ENCODE measurements around the gene OSR1. TPM values are rescaled to one million over a fixed set of nuclear protein-coding genes. Genes with fewer than 3 reads are reported as not detected.

OSR1 gene
- total and polyA plus RNA-seq, 10 of the 15 experiments (the other 5 are each of a cell fraction or from before 2014, with no cell fraction given), result not detected

DNA sequence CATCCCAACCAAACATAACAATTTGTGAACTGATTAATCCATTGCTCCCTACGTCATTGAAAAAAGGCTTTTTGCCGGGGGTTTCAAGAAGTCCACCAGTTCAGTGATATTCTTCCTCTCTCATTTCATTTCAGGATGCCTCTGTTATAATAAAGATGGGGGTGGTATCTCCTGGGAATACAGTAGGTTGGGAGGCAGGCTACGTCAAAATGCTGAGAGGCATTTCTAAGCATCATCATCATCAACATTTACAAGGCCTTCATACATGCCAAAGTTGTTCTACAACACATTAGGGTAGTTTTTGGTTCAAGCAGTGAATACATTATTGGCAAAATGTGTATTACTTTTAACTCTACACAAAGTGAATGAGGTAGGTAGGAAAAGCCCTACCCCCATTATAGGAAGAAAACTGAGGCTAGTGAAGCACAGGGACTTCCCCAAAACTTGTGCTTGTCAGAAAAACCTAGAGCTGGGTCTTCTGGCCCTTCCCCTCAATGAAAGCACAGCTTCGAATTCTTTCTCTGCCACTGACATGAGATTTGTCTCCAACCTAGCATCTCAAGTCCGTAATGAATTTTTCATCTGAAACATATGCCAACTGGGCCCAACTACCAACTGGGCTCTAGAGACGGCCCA, 11.3 kb downstream of the OSR1 start:
- peaks cover 1 to 6% of the 10 kb centered on the region in 2 experiments; a peak in 2 of 4 replicates for H3K27me3 ChIP-seq (replicated peaks in 1 of 2; ENCODE audit: control insufficient read depth in 2 of 2, insufficient read depth in 2 of 2, low read length in 1 of 2)
- FAIRE-seq (no peak), DNase-seq (ENCODE audit: low read depth, low spot score) (no peak), ATAC-seq (peak; percentile 25)
- H3K4me1 ChIP-seq (ENCODE audit: control insufficient read depth, insufficient read depth, low read length), result peaks cover 6% of the 10 kb centered on the region
- SMC1A ChIA-PET (ENCODE audit: uncharacterized antibody, unreplicated experiment), result interaction anchor here (0.8 to 1.8 kb wide), 2 partner anchors 8 to 22 kb away, joined by 4 to 7 read pairs; no protein-coding TSS in a partner anchor
- peak overlapping the region; percentile 91 for H3K27ac ChIP-seq (ENCODE audit: control insufficient read depth, insufficient read depth)
- H3K9ac ChIP-seq (ENCODE audit: control insufficient read depth, insufficient read depth, low read length), result peak overlapping the region; percentile 99
- 24% methylated on average over 6 of the region's 6 CpGs for WGBS (ENCODE audit: insufficient coverage, insufficient replicate concordance, low lambda C conversion rate, missing lambda C conversion rate)
- peak overlapping the region; percentile 96 for H3K4me2 ChIP-seq (ENCODE audit: control insufficient read depth, insufficient read depth)
- CTCF ChIA-PET, result interaction anchor here (0.6 kb wide), 1 partner anchor 54 kb away, joined by 3 read pairs; no protein-coding TSS in a partner anchor
- intact Hi-C loops (cut with micrococcal nuclease; ENCODE audit: unreplicated experiment), result loop anchor here (10.0 kb wide), 1 partner anchor 802 kb away; no protein-coding TSS in a partner anchor
- no peaks in the 10 kb centered on the region; a peak in 1 of 4 replicates for H3K36me3 ChIP-seq (ENCODE audit: control insufficient read depth in 2 of 2, insufficient read depth in 2 of 2, low read length in 1 of 2)
- H3K9me3 ChIP-seq (replicated peaks; ENCODE audit: control insufficient read depth, insufficient read depth, low read length), result no peaks in the 10 kb centered on the region
- no peak for TF ChIP-seq KAT2A (conservative IDR thresholded peaks at IDR 0.05; ENCODE audit: control insufficient read depth, low read depth, low read length)
- TF ChIP-seq GABPA (IDR thresholded peaks at IDR 0.05; ENCODE audit: low read depth), result no peak
- TF ChIP-seq, protein P1, sequence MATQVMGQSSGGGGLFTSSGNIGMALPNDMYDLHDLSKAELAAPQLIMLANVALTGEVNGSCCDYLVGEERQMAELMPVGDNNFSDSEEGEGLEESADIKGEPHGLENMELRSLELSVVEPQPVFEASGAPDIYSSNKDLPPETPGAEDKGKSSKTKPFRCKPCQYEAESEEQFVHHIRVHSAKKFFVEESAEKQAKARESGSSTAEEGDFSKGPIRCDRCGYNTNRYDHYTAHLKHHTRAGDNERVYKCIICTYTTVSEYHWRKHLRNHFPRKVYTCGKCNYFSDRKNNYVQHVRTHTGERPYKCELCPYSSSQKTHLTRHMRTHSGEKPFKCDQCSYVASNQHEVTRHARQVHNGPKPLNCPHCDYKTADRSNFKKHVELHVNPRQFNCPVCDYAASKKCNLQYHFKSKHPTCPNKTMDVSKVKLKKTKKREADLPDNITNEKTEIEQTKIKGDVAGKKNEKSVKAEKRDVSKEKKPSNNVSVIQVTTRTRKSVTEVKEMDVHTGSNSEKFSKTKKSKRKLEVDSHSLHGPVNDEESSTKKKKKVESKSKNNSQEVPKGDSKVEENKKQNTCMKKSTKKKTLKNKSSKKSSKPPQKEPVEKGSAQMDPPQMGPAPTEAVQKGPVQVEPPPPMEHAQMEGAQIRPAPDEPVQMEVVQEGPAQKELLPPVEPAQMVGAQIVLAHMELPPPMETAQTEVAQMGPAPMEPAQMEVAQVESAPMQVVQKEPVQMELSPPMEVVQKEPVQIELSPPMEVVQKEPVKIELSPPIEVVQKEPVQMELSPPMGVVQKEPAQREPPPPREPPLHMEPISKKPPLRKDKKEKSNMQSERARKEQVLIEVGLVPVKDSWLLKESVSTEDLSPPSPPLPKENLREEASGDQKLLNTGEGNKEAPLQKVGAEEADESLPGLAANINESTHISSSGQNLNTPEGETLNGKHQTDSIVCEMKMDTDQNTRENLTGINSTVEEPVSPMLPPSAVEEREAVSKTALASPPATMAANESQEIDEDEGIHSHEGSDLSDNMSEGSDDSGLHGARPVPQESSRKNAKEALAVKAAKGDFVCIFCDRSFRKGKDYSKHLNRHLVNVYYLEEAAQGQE (IDR thresholded peaks at IDR 0.05; ENCODE audit: low read depth, low read length), result no peak
- TF ChIP-seq SPI1 (IDR thresholded peaks at IDR 0.05; ENCODE audit: borderline replicate concordance, insufficient read depth, low read depth, low read length), result peak; percentile 12; the same call in 1 of the 2 replicates
- TF ChIP-seq CTCF (IDR thresholded peaks at IDR 0.05 in 2 of 3, conservative IDR thresholded peaks at IDR 0.05 in 1 of 3; ENCODE audit: control insufficient read depth in 2 of 3, extremely low read depth in 1 of 3, insufficient read depth in 1 of 3, low read depth in 3 of 3, low read length in 3 of 3), result no peak
- TF ChIP-seq CHD4 (IDR thresholded peaks at IDR 0.05), result no peak
- TF ChIP-seq, protein P2, sequence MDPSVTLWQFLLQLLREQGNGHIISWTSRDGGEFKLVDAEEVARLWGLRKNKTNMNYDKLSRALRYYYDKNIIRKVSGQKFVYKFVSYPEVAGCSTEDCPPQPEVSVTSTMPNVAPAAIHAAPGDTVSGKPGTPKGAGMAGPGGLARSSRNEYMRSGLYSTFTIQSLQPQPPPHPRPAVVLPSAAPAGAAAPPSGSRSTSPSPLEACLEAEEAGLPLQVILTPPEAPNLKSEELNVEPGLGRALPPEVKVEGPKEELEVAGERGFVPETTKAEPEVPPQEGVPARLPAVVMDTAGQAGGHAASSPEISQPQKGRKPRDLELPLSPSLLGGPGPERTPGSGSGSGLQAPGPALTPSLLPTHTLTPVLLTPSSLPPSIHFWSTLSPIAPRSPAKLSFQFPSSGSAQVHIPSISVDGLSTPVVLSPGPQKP (IDR thresholded peaks at IDR 0.05; ENCODE audit: low read depth, low read length), result no peak
- TF ChIP-seq, protein P3, sequence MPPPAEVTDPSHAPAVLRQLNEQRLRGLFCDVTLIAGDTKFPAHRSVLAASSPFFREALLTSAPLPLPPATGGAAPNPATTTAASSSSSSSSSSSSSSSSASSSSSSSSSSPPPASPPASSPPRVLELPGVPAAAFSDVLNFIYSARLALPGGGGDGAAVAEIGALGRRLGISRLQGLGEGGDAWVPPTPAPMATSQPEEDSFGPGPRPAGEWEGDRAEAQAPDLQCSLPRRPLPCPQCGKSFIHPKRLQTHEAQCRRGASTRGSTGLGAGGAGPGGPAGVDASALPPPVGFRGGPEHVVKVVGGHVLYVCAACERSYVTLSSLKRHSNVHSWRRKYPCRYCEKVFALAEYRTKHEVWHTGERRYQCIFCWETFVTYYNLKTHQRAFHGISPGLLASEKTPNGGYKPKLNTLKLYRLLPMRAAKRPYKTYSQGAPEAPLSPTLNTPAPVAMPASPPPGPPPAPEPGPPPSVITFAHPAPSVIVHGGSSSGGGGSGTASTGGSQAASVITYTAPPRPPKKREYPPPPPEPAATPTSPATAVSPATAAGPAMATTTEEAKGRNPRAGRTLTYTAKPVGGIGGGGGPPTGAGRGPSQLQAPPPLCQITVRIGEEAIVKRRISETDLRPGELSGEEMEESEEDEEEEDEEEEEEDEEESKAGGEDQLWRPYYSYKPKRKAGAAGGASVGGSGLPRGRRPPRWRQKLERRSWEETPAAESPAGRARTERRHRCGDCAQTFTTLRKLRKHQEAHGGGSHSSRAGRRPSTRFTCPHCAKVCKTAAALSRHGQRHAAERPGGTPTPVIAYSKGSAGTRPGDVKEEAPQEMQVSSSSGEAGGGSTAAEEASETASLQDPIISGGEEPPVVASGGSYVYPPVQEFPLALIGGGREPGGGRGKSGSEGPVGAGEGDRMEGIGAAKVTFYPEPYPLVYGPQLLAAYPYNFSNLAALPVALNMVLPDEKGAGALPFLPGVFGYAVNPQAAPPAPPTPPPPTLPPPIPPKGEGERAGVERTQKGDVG (CRISPR knock-in tag; IDR thresholded peaks at IDR 0.05), result no peak
- TF ChIP-seq FOS (IDR thresholded peaks at IDR 0.05; ENCODE audit: borderline replicate concordance, extremely low read depth, insufficient read length), result no peak
- TF ChIP-seq MTA3 (IDR thresholded peaks at IDR 0.05; ENCODE audit: borderline replicate concordance, low read length), result 0 out of 2 replicates have a peak, but pooled peaks have one; percentile 50
- TF ChIP-seq EP300 (IDR thresholded peaks at IDR 0.05; ENCODE audit: borderline replicate concordance in 1 of 2, control insufficient read depth in 1 of 2, low read depth in 2 of 2, low read length in 2 of 2), result no peak
- peak overlapping the region; percentile 89 for H3K4me3 ChIP-seq
- H4K20me1 ChIP-seq (ENCODE audit: control insufficient read depth, insufficient read depth), result no peaks in the 10 kb centered on the region
- in situ Hi-C loops (cut with MboI), result no loop called here
- POLR2A ChIA-PET, result interaction anchor here (0.9 kb wide), 1 partner anchor 19 kb away, joined by 3 read pairs; no protein-coding TSS in a partner anchor
- peaks cover 13% of the 10 kb centered on the region for H3K79me2 ChIP-seq (ENCODE audit: control insufficient read depth, insufficient read depth, low read length)
- BruUV-seq (replicated peaks), result no TSS peak
- peak overlapping the region; percentile 94 for H2AFZ ChIP-seq (ENCODE audit: control insufficient read depth, low read depth, low read length)
- RAD21 ChIA-PET (ENCODE audit: unreplicated experiment), result no interaction called here
